GM12865 (cell line): ENCODE results near the gene C16orf89.

Experiments
- DNase-seq: peaks from one replicate; pipeline ENCODE4 v3.0.0; 2010; ENCODE audit warnings: low read depth
- H3K4me3 ChIP-seq: 2 replicates; pipeline ENCODE4 v1.5.1; 2011; ENCODE audit warnings: mild to moderate bottlenecking, low read depth, low read length, control low read depth
- CTCF ChIP-seq: IDR thresholded peaks from 2 replicates; pipeline ENCODE4 v1.5.1; 2011; ENCODE audit warnings: low read length, control low read depth, low read depth, inconsistent platforms; ENCODE audit not compliant: insufficient read depth; ENCODE audit errors: missing control alignments

The C16orf89 gene

GRCh38 chr16:5036228-5037156, 29.3 kb downstream of the C16orf89 start:
- DNase-seq: peak; percentile 46
- no peak for TF ChIP-seq CTCF
- no peak overlapping the region for H3K4me3 ChIP-seq

- no peak for TF ChIP-seq CTCF
- no peak for DNase-seq
- H3K4me3 ChIP-seq: no peak overlapping the region
These were observed 29.9 kb downstream of the C16orf89 start for GRCh38 chr16:5035909-5036227.

GRCh38 chr16:5034167-5034523, 31.6 kb downstream of the C16orf89 start:
- peak overlapping the region; percentile 51 for H3K4me3 ChIP-seq
- no peak for DNase-seq
- no peak for TF ChIP-seq CTCF

GRCh38 chr16:5033256-5034166, 32.2 kb downstream of the C16orf89 start, which contains the start of gene NAGPA:
Gene NAGPA, minus strand, starts transcription at chr16:5033935. Its CDS starts 21 bp downstream, at chr16:5033914.
- peak within 1 kb of the TSS; percentile 51 for H3K4me3 ChIP-seq
- no peak for TF ChIP-seq CTCF
- peak; percentile 90 for DNase-seq

GRCh38 chr16:5032748-5033167, 33.0 kb downstream of the C16orf89 start:
- TF ChIP-seq CTCF: no peak
- H3K4me3 ChIP-seq: peak overlapping the region; percentile 51
- no peak for DNase-seq

GRCh38 chr16:5031601-5032000, 34.2 kb downstream of the C16orf89 start:
- DNase-seq: no peak
- no peak for TF ChIP-seq CTCF
- no peak overlapping the region for H3K4me3 ChIP-seq
